ENCODE results near the gene EFCC1.

DNA sequence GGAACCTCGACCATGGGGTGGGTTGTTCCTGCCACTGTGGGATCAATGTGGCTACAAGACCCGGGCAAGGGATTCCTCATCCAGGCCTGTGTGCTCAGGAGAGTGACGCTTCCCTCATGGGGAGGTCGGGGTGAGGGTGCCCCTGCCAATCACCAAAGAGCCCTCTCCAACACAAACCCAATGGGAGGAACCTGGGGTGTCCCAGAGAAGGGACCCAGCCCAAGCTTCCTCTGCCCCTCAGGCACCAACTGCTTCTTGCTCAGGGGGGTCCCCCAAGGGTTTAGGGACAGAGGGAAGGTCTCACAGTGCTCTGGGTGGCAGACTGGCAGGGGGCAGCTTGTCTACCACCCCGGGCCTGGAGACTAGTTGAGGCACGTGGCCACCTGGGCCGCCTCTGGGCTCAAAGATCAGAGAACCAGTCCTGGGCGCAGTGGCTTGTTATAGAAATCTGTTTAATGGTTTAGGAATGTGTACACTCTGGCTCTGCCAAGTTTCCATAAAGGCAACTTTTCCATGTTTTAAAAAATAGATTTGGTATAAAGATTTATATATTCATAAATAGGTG lies 86.1 kb downstream of the EFCC1 start:
- TF ChIP-seq, protein P1, sequence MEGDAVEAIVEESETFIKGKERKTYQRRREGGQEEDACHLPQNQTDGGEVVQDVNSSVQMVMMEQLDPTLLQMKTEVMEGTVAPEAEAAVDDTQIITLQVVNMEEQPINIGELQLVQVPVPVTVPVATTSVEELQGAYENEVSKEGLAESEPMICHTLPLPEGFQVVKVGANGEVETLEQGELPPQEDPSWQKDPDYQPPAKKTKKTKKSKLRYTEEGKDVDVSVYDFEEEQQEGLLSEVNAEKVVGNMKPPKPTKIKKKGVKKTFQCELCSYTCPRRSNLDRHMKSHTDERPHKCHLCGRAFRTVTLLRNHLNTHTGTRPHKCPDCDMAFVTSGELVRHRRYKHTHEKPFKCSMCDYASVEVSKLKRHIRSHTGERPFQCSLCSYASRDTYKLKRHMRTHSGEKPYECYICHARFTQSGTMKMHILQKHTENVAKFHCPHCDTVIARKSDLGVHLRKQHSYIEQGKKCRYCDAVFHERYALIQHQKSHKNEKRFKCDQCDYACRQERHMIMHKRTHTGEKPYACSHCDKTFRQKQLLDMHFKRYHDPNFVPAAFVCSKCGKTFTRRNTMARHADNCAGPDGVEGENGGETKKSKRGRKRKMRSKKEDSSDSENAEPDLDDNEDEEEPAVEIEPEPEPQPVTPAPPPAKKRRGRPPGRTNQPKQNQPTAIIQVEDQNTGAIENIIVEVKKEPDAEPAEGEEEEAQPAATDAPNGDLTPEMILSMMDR (IDR thresholded peaks at IDR 0.05) = no peak
- TF ChIP-seq CBX2 (IDR thresholded peaks at IDR 0.05; ENCODE audit: borderline replicate concordance, low read depth) (no peak), MAX (IDR thresholded peaks at IDR 0.05) (no peak)
